WERI-Rb-1 (cell line): Measurements from ENCODE around the gene TMEM51.

Source experiments
- DNase-seq: peaks from one replicate; pipeline ENCODE4 v3.0.0-alpha.2; 2020
- H3K27ac ChIP-seq: fragments of 250-450 bp; sonication (Bioruptor Pico); 2 replicates; pipeline ENCODE4 v1.5.1; 2020; ENCODE audit warnings: mild to moderate bottlenecking, moderate library complexity
- H3K27me3 ChIP-seq: fragments of 250-450 bp; sonication (Bioruptor Pico); 2 replicates; pipeline ENCODE4 v1.5.1; 2021; ENCODE audit warnings: mild to moderate bottlenecking, low read depth, moderate library complexity; ENCODE audit not compliant: insufficient read depth, severe bottlenecking
- H3K36me3 ChIP-seq: fragments of 250-450 bp; sonication (Bioruptor Pico); 2 replicates; pipeline ENCODE4 v1.5.1; 2020; ENCODE audit warnings: mild to moderate bottlenecking, moderate library complexity
- H3K4me3 ChIP-seq: 2 replicates; pipeline ENCODE4 v1.5.1; 2011; ENCODE audit warnings: low read depth, mild to moderate bottlenecking, control low read depth, low read length
- H3K9me3 ChIP-seq: fragments of 250-450 bp; sonication (Bioruptor Pico); 2 replicates; pipeline ENCODE4 v1.5.1; 2021; ENCODE audit warnings: mild to moderate bottlenecking, moderate library complexity; ENCODE audit not compliant: severe bottlenecking
- TF ChIP-seq, protein P1 (sequence below): IDR thresholded peaks from 2 replicates; pipeline ENCODE4 v1.5.1; 2011; ENCODE audit warnings: low read depth, mild to moderate bottlenecking, control low read depth, inconsistent platforms, low read length

The TMEM51 gene

DNA sequence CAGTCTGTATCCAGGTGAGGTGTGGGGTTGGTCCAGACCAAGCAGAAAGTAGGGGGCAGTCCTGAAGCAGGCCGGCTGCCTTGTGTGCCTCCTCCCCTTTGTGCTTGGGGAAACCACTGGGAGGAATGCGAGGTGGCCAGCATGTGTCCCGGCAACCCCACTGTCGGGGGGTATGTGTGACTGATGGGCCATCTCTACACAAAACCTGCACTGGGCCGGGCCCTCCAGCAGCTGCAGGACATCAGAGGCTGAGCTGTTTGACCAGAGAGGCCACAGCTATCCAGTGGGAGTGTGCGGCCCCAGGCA is 33.3 kb downstream of the TMEM51 start:
- no peaks in the 10 kb centered on the region for H3K36me3 ChIP-seq
- H3K27me3 ChIP-seq, result no peaks in the 10 kb centered on the region
- H3K9me3 ChIP-seq, result no peaks in the 10 kb centered on the region
- TF ChIP-seq, protein P1, sequence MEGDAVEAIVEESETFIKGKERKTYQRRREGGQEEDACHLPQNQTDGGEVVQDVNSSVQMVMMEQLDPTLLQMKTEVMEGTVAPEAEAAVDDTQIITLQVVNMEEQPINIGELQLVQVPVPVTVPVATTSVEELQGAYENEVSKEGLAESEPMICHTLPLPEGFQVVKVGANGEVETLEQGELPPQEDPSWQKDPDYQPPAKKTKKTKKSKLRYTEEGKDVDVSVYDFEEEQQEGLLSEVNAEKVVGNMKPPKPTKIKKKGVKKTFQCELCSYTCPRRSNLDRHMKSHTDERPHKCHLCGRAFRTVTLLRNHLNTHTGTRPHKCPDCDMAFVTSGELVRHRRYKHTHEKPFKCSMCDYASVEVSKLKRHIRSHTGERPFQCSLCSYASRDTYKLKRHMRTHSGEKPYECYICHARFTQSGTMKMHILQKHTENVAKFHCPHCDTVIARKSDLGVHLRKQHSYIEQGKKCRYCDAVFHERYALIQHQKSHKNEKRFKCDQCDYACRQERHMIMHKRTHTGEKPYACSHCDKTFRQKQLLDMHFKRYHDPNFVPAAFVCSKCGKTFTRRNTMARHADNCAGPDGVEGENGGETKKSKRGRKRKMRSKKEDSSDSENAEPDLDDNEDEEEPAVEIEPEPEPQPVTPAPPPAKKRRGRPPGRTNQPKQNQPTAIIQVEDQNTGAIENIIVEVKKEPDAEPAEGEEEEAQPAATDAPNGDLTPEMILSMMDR, result no peak
- H3K27ac ChIP-seq, result no peak overlapping the region
- no peak overlapping the region for H3K4me3 ChIP-seq
- DNase-seq, result no peak

DNA sequence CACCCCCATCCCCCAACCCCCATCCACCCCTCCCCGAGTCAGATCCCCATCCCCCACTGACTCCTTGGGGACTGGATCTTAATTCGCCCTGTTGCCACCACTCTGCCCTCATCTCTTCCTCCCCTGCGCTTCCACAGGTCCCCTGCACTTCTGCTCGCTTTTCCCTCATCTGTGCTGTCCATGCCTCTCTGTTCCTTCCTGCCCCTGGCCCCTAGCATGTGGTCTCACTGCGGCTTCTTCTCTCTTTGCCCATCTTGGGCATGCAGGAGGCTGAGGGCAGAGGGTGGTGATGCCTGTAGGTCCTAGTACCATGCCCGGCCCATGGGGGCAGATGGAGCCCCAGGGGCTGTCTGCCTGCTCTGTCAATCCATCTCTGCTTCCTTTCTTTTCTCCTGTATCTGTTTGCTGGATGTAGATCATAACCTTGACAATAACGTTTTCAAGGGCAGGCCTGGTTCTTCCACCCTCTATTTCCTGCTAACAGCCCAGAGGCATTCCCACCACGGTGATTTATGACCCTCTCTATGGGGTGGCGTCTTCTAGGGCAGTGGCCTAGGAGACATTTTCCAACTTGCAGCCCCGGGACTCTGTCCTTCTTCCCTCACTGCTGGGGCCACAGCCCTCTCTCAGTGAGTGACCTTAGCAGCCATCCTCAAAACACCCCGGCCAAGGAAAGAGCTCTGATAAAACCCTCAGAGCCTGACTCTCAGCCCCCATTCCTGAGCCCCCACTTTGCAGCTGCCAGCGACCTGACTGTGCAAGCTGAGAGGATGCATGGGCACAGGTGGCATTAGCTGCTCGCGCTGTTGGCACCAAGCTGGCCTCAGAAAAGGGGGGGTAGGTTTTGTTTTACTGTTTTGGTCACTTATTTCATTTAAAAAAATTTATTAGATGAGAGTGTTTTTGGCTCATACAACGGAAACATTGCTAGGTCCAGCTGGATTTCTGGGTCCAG is 33.9 kb downstream of the TMEM51 start:
- Histone ChIP-seq H3K9me3 (no peaks in the 10 kb centered on the region), H3K27me3 (no peaks in the 10 kb centered on the region), H3K36me3 (no peaks in the 10 kb centered on the region), H3K27ac (no peak overlapping the region), H3K4me3 (no peak overlapping the region)
- TF ChIP-seq, protein P1, result no peak
- DNase-seq, result no peak

DNA sequence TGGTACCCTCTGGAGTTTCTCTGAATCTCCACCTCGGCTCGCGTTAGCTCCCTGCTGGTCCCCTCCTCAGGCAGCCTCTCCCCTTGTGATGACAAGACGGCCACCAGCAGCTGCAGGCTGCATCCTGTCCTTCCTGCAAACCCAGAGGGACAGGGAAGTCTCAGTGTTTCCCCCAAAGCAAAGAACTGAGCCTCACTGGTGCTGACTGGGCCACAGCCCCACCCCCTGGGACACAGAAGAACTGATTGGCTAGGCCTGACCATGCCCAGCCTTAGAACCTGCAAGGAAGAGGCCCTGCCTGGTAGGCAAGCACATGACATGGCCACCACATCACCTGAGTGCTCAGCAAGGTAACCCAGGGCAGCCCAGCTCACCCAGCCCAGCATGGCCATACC is 34.6 kb downstream of the TMEM51 start:
- H3K27ac ChIP-seq, result no peak overlapping the region
- no peak for DNase-seq
- no peak overlapping the region for H3K4me3 ChIP-seq
- H3K27me3 ChIP-seq, result no peaks in the 10 kb centered on the region
- H3K36me3 ChIP-seq, result no peaks in the 10 kb centered on the region
- no peaks in the 10 kb centered on the region for H3K9me3 ChIP-seq
- TF ChIP-seq, protein P1, result no peak

DNA sequence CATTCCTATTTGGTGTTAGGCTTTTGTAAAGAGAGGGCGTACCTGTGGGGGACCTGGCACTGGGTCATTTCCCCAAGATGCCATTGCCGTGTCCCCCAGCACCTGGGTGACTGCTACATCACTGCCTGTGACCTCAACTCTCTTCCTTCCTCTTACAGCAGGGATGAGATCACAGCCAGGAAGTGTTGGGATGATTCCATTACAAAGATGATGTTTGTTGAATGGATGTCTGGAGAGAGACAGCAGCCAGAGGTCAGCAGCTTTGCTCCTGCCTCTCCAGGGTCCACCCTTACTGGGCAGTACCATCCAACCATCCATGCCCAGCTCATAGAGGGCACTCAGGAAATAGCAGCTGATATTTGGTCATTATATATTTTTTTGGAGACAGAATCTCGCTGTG is 35.1 kb downstream of the TMEM51 start:
- TF ChIP-seq, protein P1, result no peak
- DNase-seq, result no peak
- Histone ChIP-seq H3K4me3 (no peak overlapping the region), H3K36me3 (no peaks in the 10 kb centered on the region), H3K9me3 (no peaks in the 10 kb centered on the region), H3K27ac (no peak overlapping the region), H3K27me3 (no peaks in the 10 kb centered on the region)

DNA sequence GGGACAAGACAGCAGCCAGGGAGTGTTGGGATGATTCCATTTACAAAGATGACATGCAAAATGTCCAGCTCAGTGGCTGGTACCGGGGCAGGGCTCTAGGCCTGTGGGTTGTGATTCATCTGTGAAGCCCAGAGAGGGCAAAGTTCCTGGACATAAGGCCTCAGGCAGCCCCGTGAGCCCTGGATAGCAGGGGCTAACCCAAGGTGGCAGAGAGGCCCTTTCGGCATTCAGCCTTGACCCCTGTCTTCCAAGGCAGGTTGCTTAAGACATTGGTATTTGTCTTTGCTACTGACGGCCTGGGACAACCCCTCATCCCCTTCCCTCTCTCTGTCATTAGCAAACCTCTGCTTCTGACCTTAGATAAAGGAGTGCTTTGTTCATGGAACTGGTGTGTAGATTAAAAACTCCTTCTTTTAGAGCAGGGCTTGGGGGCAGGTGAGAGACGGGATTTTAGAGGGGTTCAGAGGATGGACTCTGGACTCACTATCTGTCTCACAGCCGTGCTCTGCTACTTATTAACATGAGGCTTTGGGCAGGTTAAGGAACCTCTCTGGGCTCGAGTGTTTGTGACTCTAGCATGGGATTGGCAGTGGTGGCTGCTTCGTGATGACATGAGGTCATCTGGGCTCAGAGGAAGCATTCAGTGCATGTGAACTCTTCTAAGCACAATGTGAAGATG is 36.3 kb downstream of the TMEM51 start:
- TF ChIP-seq, protein P1, result no peak
- H3K27me3 ChIP-seq, result no peaks in the 10 kb centered on the region
- H3K9me3 ChIP-seq, result no peaks in the 10 kb centered on the region
- no peaks in the 10 kb centered on the region for H3K36me3 ChIP-seq
- DNase-seq, result no peak
- no peak overlapping the region for H3K27ac ChIP-seq
- no peak overlapping the region for H3K4me3 ChIP-seq
